Tibial nerve (tissue), 3 donors: ENCODE data around the gene PLA2G4A.

ENCODE experiments used
- POLR2A ChIP-seq, 2 donors: fragments of 450-650 bp; IDR thresholded peaks; one replicate each; pipeline ENCODE4 v1.6.1; 2017; ENCODE audit warnings: antibody characterized with exemption in 2 of 2, mild to moderate bottlenecking in 2 of 2, moderate library complexity in 2 of 2
- TF ChIP-seq, protein P1 (sequence below), 5 experiments: fragments of 200-600 bp in 3 of 5; fragments of 450-650 bp in 2 of 5; sonication (generic) in 3 of 5; IDR thresholded peaks; one replicate each; pipeline ENCODE4 v1.5.1; 2016 to 2019; ENCODE audit warnings: antibody characterized with exemption in 5 of 5, mild to moderate bottlenecking in 3 of 5, moderate library complexity in 2 of 5

DNA sequence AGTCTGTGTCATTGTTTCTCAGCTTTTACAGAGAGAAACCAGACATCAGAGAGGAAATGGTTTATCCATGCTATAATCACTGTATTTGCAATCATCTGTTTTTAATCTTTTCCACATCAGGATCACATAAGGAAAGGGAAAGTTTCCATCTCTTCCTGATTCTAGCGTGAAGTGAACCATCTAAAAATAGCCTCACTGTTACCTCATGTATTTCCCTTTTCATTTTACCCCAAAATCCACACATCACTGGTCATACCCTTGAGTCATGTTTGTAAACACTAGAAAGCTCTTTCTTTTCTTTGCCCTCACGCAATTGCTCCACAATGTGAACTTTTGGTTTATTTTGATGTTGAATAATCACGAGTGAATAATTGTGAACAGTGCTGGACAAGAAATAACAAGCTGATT is 146.0 kb downstream of the PLA2G4A start:
- TF ChIP-seq, protein P1, sequence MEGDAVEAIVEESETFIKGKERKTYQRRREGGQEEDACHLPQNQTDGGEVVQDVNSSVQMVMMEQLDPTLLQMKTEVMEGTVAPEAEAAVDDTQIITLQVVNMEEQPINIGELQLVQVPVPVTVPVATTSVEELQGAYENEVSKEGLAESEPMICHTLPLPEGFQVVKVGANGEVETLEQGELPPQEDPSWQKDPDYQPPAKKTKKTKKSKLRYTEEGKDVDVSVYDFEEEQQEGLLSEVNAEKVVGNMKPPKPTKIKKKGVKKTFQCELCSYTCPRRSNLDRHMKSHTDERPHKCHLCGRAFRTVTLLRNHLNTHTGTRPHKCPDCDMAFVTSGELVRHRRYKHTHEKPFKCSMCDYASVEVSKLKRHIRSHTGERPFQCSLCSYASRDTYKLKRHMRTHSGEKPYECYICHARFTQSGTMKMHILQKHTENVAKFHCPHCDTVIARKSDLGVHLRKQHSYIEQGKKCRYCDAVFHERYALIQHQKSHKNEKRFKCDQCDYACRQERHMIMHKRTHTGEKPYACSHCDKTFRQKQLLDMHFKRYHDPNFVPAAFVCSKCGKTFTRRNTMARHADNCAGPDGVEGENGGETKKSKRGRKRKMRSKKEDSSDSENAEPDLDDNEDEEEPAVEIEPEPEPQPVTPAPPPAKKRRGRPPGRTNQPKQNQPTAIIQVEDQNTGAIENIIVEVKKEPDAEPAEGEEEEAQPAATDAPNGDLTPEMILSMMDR (IDR thresholded peaks at IDR 0.05), result no peak
- no peak for TF ChIP-seq POLR2A (IDR thresholded peaks at IDR 0.05)
